HUES48 (cell line): ENCODE results near the gene AUTS2.
A peak's percentile ranks its signal among the peaks of the same experiment; 100 is the strongest.

Experiments used
- H3K27ac ChIP-seq: one replicate; pipeline ENCODE4 v1.7.0; 2013; ENCODE audit warnings: low read depth, low read length, inconsistent platforms
- H3K27me3 ChIP-seq: 2 replicates; pipeline ENCODE4 v1.6.1; 2013; ENCODE audit warnings: mild to moderate bottlenecking, low read length; ENCODE audit not compliant: control insufficient read depth, insufficient read depth
- H3K36me3 ChIP-seq: 2 replicates; pipeline ENCODE4 v1.6.1; 2013; ENCODE audit warnings: low read length; ENCODE audit not compliant: control insufficient read depth, insufficient read depth
- H3K4me1 ChIP-seq: 2 replicates; pipeline ENCODE4 v1.6.1; 2013; ENCODE audit warnings: mild to moderate bottlenecking, low read length; ENCODE audit not compliant: control insufficient read depth, insufficient read depth
- H3K4me3 ChIP-seq: 2 replicates; pipeline ENCODE4 v1.5.1; 2013; ENCODE audit warnings: mild to moderate bottlenecking, low read depth, low read length
- H3K9ac ChIP-seq: 2 replicates; pipeline ENCODE4 v1.6.1; 2013; ENCODE audit warnings: mild to moderate bottlenecking, low read depth, low read length, moderate library complexity
- H3K9me3 ChIP-seq: 2 replicates; pipeline ENCODE4 v1.6.1; 2013; ENCODE audit warnings: low read length; ENCODE audit not compliant: control insufficient read depth, insufficient read depth

AUTS2 gene

DNA sequence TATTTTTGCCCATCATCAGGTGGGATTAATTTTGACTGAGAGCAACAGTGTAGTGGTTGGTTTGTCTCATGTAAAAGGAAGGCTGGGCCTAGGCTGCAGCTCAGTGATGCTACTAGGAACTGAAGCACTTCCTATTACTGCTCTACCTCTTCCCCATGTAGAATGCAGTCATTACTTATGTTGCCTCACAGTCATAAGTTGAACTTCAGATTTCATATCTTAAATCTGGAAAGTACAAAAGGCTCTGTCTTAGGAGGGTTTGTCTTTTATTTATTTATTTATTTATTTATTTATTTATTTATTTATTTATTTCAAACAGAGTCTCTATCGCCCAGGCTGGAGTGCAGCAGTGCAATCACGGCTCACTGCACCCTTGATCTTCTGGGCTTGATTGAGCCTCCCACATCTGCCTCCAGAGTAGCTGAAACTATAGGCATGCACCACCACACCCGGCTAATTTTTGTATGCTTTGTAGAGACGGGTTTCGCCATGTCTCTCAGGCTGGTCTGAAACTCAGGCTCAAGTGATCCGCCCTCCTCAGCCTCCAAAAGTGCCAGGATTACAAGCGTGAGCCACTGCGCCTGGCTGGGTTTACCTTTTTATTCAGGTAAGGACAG lies 812.0 kb downstream of the AUTS2 start:
- Histone ChIP-seq H3K36me3 (no peaks in the 10 kb centered on the region), H3K27me3 (peaks cover 10% of the 10 kb centered on the region), H3K4me1 (no peaks in the 10 kb centered on the region), H3K9me3 (no peaks in the 10 kb centered on the region), H3K27ac (no peak overlapping the region), H3K9ac (no peak overlapping the region), H3K4me3 (no peak overlapping the region)

DNA sequence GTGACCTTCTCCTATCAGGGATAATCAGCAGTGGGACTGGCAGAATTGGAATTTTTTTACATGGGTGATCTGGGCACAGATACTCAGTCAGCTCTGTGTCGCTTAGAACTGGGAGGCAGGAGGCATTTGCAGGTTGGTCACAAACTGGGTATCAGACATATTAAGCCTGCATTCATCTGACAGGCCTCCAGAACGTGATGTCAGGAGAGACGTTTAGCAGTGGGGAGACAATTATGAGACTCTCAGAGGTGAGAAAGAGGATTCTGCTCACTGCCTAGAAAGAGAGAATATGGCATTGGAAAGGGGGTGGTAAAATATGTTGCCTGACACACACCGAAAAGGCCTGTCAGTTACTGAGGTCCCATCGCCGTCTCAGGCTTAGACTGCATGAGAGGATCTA lies 816.1 kb downstream of the AUTS2 start:
- no peak overlapping the region for H3K4me3 ChIP-seq
- no peak overlapping the region for H3K9ac ChIP-seq
- no peaks in the 10 kb centered on the region for H3K9me3 ChIP-seq
- no peak overlapping the region for H3K27ac ChIP-seq
- peaks cover 10% of the 10 kb centered on the region for H3K27me3 ChIP-seq
- peaks cover 14% of the 10 kb centered on the region for H3K4me1 ChIP-seq
- no peaks in the 10 kb centered on the region for H3K36me3 ChIP-seq

GRCh38 chr7:70415179-70415972 lies 817.1 kb downstream of the AUTS2 start:
- H3K4me3 ChIP-seq: no peak overlapping the region
- no peak overlapping the region for H3K9ac ChIP-seq
- H3K9me3 ChIP-seq: no peaks in the 10 kb centered on the region
- H3K27me3 ChIP-seq: peaks cover 10% of the 10 kb centered on the region
- peaks cover 24% of the 10 kb centered on the region for H3K4me1 ChIP-seq
- no peaks in the 10 kb centered on the region for H3K36me3 ChIP-seq
- H3K27ac ChIP-seq: no peak overlapping the region

DNA sequence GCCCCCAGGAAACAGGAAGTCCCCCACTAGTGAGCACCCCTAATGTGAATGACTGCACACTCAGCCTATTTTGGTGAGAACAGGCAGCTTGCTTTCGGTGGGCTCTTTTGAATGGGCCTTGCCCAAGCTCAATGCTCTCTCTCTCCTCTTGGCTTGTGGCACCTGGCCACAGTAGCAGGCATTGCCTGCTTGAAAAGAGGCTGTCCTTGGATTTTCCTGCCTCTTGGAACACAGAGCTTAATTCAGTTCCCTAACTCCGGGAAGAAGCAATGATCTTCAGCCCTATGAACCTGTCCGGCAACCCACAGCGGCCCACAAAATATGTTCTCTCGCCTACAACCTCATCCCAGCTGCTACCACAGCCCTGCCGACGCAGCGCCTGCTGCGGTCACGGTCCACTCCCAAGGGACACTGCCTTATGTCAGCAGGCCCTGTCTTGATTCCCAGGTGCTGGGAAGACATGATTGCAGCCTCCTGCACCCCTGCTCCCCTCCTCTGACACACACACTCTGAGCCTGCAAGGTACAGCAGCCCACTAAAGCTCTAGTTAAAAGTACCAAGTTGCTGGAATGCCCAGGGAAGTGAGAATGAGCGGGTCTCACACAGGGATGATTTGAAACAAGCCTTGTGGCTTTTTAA lies 818.2 kb downstream of the AUTS2 start:
- H3K4me1 ChIP-seq: peaks cover 35% of the 10 kb centered on the region
- no peaks in the 10 kb centered on the region for H3K36me3 ChIP-seq
- peaks cover 10% of the 10 kb centered on the region for H3K27me3 ChIP-seq
- no peak overlapping the region for H3K27ac ChIP-seq
- H3K4me3 ChIP-seq: no peak overlapping the region
- H3K9ac ChIP-seq: no peak overlapping the region
- H3K9me3 ChIP-seq: no peaks in the 10 kb centered on the region

DNA sequence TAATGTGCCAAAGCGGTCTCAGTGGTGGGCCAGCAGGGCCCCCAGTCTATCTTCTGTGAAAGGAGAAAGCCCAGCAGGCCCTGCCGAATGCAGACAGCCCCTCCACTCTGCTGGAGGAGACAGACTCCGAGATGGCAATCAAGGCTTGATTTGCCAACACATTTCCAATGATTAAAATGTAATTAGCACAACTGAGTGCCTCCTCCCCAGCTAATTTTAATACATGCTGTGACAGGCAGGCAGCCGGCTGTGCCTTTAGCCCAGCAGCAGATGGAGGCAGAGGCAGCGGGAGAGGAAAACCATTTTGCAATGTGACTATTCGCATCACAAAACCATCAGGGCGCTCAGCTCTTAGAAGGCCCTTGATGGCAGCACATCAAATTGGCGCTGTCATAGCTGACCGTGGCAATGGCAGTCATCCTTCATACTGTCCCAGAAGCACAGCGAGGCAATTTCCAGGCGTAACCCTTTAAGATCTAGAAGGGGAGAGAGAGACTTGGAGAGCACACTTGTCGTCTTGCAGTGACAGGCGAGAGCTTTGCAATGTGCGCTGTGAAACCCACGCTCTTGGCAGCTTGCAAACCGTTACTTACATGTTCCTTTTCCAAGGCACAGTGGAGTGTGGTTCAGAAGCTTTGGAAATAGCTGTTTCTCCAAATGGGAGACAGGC lies 818.8 kb downstream of the AUTS2 start:
- no peaks in the 10 kb centered on the region for H3K36me3 ChIP-seq
- H3K27me3 ChIP-seq: peaks cover 10% of the 10 kb centered on the region
- H3K4me3 ChIP-seq: no peak overlapping the region
- peaks cover 41% of the 10 kb centered on the region for H3K4me1 ChIP-seq
- H3K27ac ChIP-seq: no peak overlapping the region
- H3K9ac ChIP-seq: no peak overlapping the region
- no peaks in the 10 kb centered on the region for H3K9me3 ChIP-seq

- Histone ChIP-seq H3K9ac (no peak overlapping the region), H3K4me3 (no peak overlapping the region), H3K36me3 (no peaks in the 10 kb centered on the region), H3K27me3 (no peaks in the 10 kb centered on the region), H3K27ac (peak overlapping the region; percentile 71), H3K9me3 (no peaks in the 10 kb centered on the region), H3K4me1 (peaks cover 41% of the 10 kb centered on the region)
Measured at GRCh38 chr7:70419526-70420380, 821.5 kb downstream of the AUTS2 start.

DNA sequence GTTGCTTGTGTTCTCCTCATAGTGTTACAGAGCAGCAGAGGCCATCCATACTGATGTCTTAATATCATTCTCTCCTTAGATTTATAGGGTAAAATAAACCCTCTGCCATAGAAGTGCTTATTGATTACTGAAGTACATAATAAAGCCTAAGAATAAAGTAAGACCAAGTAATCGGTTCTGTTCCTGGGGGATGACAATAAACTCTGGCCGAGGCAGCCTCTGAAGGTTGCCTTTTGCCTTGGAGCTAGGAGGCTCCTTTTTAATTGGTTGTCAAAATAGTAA lies 822.0 kb downstream of the AUTS2 start:
- Histone ChIP-seq H3K27me3 (no peaks in the 10 kb centered on the region), H3K4me3 (no peak overlapping the region), H3K4me1 (peaks cover 41% of the 10 kb centered on the region), H3K36me3 (no peaks in the 10 kb centered on the region), H3K9ac (no peak overlapping the region), H3K9me3 (no peaks in the 10 kb centered on the region), H3K27ac (peak overlapping the region; percentile 71)

DNA sequence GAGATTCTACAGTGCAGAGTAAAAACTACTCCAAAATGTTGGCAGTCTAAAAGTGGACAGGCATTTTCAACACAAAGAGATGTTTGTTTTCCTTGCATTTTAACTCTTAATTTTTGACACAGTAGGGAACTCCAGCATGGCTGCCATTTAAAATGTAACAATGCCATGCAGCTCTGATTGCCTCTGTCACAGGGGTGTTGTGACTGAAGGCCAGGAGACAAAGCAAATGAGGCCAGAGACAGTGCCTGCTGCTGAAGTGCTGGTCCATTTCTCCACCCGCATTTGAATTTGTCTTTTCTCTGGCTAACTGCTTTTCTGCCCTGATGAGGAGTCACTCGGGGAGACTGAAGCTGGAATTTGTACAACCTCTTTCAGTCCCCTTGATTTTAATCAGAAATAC lies 823.0 kb downstream of the AUTS2 start:
- H3K27ac ChIP-seq: no peak overlapping the region
- no peaks in the 10 kb centered on the region for H3K9me3 ChIP-seq
- H3K4me3 ChIP-seq: no peak overlapping the region
- H3K9ac ChIP-seq: no peak overlapping the region
- H3K36me3 ChIP-seq: no peaks in the 10 kb centered on the region
- no peaks in the 10 kb centered on the region for H3K27me3 ChIP-seq
- H3K4me1 ChIP-seq: peaks cover 41% of the 10 kb centered on the region

DNA sequence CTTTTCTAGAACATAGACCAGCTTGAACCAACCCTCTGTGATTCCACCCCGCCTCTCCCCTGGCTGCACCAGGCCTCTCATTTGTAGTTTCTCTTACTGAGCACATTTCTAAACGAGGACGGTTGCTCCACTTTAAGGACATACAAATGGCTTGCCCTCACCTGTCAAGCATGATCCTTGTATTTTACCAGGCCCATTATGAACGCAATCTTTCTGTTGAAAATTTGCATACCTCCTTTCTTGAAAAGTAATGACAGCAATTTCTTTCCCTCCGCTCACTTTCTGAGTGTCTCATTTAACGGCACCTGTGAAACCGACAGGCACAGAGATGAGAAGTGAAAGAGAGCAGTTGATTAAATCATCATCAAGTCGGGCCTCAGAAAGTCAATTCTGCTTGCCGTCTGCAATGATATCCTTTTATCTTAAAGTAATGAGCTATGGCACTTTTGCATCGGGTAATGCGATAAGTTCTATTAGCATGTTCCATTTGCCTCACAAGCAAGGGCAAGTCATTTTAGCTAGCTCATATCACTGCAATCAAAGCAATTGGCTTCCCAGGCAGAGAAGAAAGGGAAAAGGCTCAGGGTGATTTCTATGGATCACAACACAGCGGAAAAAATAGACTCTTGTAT lies 828.1 kb downstream of the AUTS2 start:
- Histone ChIP-seq H3K9me3 (no peaks in the 10 kb centered on the region), H3K27me3 (no peaks in the 10 kb centered on the region), H3K9ac (no peak overlapping the region), H3K27ac (no peak overlapping the region), H3K36me3 (no peaks in the 10 kb centered on the region), H3K4me1 (peaks cover 7% of the 10 kb centered on the region), H3K4me3 (no peak overlapping the region)

DNA sequence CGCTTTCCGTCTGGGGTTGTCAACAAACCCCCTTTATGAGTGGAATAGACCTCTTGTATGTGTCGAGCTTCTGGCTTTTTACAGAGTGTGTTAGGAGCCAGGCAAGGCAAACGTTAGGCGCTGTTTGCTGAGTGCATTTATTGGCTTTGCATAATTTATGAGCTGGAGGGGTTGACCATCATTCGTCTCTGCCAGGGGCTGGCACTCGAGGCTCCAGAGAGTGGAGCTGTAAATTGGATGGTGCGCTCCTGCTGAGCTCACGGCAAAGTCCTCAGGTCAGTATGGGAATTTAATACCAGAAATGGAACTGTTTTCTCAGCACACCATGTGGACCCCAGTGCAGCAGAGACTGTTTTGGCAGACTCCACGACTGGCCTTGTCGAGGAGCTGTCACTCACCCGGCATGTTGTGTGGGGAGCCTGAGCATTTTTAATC lies 834.3 kb downstream of the AUTS2 start:
- H3K9ac ChIP-seq: no peak overlapping the region
- no peaks in the 10 kb centered on the region for H3K36me3 ChIP-seq
- H3K27me3 ChIP-seq: no peaks in the 10 kb centered on the region
- H3K27ac ChIP-seq: no peak overlapping the region
- no peaks in the 10 kb centered on the region for H3K4me1 ChIP-seq
- H3K4me3 ChIP-seq: no peak overlapping the region
- no peaks in the 10 kb centered on the region for H3K9me3 ChIP-seq
